Measurements from ENCODE around the gene LIMS3. TPM values are rescaled to one million over a fixed set of nuclear protein-coding genes. Genes with fewer than 3 reads are reported as not detected.
"Not testable (repeated sequence)": the region's sequence is repeated elsewhere in the genome, so short reads cannot be mapped to it uniquely, and the experiment has no call there.

Gene LIMS3
- total RNA-seq, 4 donors from 2014 or later = 1.1 to 11.6 (median 1.9) TPM

DNA sequence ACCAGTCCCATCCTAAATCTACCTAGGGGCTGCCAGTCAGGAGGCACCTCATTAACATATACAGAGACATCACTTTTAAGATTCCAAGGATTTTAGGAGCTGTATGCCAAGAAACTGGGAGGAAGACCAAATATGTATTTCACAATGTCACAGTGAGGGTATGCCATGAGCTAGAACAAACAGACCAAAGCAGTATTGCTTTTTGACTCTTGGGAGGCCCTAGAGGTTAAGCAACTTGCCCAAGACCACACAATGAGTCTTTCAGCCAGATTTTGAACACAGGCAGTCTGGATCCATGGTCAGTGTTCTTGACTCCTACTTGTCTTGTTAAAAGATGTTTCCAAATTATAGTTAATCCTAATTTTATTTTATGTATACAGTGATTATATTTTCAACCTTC is 12.3 kb downstream of the LIMS3 start:
- H3K27ac ChIP-seq, H3K4me1 ChIP-seq, DNase-seq, H3K36me3 ChIP-seq, H3K4me3 ChIP-seq, H3K27me3 ChIP-seq, H3K9me3 ChIP-seq: not testable (repeated sequence)

DNA sequence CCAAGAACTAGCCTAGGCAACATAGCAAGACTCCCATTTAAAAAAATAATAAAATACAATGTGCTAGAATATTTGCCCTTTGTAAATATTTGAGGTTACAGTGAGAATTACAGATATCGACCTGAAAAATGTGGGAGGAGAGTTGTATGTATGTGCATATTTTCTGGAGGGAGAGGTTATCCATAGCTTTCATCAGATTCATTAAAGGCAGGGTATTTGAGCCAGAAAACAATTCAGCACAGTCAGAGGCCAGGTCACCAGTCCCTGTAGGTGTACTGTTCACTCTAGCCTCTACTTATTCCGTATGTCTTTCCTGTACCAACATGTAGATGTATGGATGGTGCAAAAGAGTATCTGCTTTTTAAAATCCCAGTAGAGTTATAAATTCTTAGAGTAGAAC is 15.4 kb downstream of the LIMS3 start:
- not testable (repeated sequence) for H3K4me3 ChIP-seq, H3K27ac ChIP-seq, DNase-seq, H3K4me1 ChIP-seq, H3K27me3 ChIP-seq, H3K36me3 ChIP-seq, H3K9me3 ChIP-seq

DNA sequence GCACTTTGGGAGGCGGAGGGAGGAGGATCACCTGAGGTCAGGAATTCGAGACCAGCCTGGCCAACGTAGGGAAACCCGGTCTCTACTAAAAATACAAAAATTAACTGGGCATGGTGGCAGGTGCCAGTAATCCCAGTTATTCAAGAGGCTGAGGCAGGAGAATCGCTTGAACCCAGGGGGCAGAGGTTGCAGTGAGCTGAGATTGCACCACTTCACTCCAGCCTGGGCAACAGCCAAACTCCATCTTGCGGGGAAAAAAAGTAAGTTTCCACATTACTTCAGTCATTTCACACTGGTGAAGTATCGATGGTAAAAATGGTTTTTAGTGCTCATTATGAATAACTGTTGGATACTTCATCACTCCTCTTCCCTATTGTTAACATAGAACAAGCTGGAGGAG is 16.1 kb downstream of the LIMS3 start:
- DNase-seq = not testable (repeated sequence)

DNA sequence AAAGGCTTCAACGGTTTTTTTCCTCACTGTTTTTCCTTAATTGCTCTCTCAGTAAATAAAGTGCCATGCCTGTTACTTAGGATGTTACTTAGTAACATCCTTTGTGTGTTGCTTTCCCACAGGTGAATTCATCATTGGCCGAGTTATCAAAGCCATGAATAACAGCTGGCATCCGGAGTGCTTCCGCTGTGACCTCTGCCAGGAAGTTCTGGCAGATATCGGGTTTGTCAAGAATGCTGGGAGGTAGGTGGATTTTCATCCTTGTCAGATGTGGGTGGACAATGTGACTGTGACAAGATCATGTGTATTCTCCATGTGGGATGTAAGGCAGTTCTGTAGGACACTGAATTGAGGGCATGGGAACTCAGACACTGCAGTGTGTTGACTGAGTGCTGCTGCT is 17.3 kb downstream of the LIMS3 start:
- DNase-seq, H3K27me3 ChIP-seq, H3K36me3 ChIP-seq, H3K4me3 ChIP-seq, H3K4me1 ChIP-seq, H3K9me3 ChIP-seq, H3K27ac ChIP-seq: not testable (repeated sequence)

More for the DNA sequence above, 16.1 kb downstream of the LIMS3 start:
- H3K9me3 ChIP-seq, H3K4me1 ChIP-seq, H3K4me3 ChIP-seq, H3K36me3 ChIP-seq, H3K27ac ChIP-seq, H3K27me3 ChIP-seq: not testable (repeated sequence)

DNA sequence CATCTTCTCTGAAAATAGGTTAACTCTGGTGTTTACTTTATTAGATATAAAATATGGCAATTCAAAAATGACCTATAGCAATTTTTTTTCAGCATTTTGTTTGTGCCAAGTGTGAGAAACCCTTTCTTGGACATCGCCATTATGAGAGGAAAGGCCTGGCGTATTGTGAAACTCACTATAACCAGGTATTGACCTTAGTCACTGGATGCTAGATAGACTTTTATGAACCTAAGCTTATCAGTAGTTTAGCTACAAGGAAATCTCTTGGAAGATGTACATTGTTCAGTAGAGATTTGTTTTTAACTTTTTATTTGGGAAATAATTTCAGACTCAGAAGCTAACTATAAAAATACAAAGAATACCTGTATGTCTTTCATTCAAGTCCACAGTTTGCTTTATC is 21.7 kb downstream of the LIMS3 start:
- H3K4me1 ChIP-seq, H3K27ac ChIP-seq, H3K9me3 ChIP-seq, DNase-seq, H3K36me3 ChIP-seq, H3K4me3 ChIP-seq, H3K27me3 ChIP-seq: not testable (repeated sequence)

DNA sequence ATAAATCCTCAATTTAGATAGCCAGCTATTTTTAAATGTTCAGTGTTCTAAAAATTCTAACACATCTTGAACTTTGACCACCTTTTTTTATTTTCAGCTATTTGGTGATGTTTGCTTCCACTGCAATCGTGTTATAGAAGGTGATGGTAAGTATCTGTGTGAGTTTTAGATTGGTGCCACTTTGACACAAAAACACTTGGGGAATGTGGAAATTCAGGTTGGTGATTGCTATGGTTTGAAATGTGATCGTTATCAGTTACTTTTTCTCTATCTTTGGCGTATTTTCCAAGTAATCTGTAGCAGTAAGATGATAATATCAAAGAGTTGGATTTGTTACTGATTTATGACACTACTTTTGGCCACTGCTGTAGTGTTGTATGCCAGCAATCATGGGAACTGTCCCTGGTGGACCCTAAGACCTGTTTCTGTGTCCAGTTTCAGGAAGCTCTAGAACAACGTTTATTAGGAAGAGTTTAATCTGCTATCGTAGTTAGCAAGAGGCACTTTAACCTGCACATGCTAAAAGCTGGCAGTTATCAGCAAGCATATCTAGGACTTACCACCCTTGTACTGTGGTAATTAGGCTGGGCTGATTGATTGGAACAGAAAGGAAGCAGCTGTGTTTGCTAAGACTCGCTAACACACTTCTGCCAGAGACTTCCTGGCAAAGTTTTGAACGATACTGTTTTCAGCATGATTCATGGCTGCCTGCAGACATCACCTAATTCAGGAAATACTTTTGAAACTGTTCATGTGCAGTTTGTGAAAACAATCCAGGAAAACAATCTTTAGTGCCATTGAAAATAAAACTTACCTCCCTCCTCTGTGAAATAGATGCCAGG is 23.3 kb downstream of the LIMS3 start:
- not testable (repeated sequence) for H3K36me3 ChIP-seq, H3K4me1 ChIP-seq, H3K27ac ChIP-seq, H3K27me3 ChIP-seq, H3K9me3 ChIP-seq, H3K4me3 ChIP-seq, DNase-seq

DNA sequence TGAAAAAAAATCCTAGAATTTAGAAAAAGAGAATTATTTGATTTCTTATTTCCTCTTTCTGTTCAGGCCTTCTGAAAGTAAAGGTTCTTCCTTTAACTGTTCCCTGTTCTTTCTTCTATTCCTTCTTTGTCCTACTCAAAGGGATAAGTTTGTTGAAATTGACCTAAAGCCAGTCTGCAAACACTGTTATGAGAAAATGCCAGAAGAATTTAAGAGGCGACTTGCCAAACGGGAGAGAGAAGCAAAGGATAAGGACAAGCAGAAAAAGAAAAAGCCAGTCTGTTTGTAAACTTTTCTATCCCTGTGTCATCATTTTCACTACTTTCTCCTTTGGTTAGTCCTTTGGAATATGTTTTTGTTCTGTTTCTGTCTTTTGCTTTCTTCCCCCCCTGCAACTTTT is 26.0 kb downstream of the LIMS3 start:
- H3K27ac ChIP-seq, H3K4me3 ChIP-seq, H3K4me1 ChIP-seq, H3K36me3 ChIP-seq, H3K27me3 ChIP-seq, H3K9me3 ChIP-seq, DNase-seq: not testable (repeated sequence)

DNA sequence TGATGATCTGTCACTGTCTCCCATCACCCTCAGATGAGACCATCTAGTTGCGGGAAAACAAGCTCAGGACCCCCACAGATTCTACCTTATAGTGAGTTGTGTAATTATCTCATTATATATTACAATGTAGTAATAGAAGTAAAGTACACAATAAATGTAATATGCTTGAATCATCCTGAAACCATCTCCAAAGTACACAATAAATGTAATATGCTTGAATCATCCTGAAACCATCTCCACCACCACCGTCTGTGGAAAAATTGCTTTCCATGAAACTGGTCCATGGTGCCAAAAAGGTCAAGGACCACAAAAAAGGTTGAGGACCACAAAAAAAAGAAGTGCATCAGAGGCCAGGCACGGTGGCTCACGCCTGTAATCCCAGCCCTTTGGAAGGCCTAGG is 29.3 kb downstream of the LIMS3 start:
- not testable (repeated sequence) for H3K4me1 ChIP-seq, H3K27ac ChIP-seq, H3K36me3 ChIP-seq, H3K27me3 ChIP-seq, H3K4me3 ChIP-seq, H3K9me3 ChIP-seq, DNase-seq

DNA sequence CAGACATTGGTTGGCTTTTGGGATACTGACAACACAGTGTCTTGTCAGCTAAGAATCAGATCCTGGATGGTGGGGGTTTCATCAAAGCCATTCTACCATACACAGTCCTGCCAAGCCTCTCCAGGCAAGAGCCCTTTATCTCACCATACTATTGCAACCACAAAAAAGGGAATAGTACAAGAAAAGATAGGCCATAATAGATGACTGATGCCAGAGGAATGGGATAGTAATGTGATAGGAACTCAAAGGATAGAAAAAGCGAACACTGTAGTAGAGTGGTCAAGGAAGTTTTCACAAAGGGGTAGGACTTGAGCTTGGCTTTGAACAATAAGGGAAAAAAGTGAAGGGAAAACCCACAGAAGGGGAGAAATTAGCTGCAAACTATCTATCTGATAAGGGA is 30.7 kb downstream of the LIMS3 start:
- not testable (repeated sequence) for H3K4me1 ChIP-seq, H3K4me3 ChIP-seq, H3K27me3 ChIP-seq, H3K9me3 ChIP-seq, H3K27ac ChIP-seq, H3K36me3 ChIP-seq, DNase-seq

DNA sequence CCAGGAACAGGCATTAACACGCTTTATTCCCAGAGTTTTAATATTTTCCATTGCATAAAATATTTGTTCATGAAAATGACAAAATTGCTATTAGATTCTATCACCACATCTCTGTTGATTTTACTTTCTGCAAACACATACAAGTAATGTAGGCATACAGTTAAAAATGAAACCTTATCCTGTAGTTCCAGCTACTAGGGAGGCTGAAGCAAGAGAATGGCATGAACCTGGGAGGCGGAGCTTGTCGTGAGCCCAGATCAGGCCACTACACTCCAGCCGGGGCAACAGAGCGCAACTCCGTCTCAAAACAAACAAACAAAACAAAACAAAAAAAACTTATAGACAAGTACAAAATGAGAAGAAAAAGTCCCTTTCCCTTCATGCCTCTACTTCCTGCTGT is 38.0 kb downstream of the LIMS3 start:
- H3K4me1 ChIP-seq = not testable (repeated sequence)

DNA sequence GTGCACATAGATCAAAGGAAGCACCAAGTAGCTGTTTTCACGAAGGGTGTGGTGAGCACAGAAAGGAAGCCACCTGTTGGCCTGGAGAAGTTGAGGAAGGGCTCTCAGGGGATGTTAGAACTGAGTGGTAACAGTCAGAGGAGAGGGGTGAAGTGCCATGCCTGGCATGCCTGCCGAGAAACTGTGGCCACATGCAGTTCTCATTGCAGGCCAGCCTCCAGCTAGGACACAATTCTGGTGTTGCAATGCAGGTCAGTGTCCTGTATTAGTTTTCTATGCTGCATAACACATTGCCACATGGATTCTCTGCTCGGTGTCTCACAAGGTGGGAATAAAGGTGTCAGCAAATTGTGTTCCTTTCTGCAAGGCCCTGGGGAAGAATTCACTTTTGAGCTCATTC is 46.9 kb downstream of the LIMS3 start:
- DNase-seq, H3K27ac ChIP-seq, H3K36me3 ChIP-seq, H3K4me3 ChIP-seq, H3K4me1 ChIP-seq, H3K9me3 ChIP-seq, H3K27me3 ChIP-seq: not testable (repeated sequence)

More for the DNA sequence above, 38.0 kb downstream of the LIMS3 start:
- DNase-seq, H3K9me3 ChIP-seq, H3K36me3 ChIP-seq, H3K4me3 ChIP-seq, H3K27me3 ChIP-seq, H3K27ac ChIP-seq: not testable (repeated sequence)

DNA sequence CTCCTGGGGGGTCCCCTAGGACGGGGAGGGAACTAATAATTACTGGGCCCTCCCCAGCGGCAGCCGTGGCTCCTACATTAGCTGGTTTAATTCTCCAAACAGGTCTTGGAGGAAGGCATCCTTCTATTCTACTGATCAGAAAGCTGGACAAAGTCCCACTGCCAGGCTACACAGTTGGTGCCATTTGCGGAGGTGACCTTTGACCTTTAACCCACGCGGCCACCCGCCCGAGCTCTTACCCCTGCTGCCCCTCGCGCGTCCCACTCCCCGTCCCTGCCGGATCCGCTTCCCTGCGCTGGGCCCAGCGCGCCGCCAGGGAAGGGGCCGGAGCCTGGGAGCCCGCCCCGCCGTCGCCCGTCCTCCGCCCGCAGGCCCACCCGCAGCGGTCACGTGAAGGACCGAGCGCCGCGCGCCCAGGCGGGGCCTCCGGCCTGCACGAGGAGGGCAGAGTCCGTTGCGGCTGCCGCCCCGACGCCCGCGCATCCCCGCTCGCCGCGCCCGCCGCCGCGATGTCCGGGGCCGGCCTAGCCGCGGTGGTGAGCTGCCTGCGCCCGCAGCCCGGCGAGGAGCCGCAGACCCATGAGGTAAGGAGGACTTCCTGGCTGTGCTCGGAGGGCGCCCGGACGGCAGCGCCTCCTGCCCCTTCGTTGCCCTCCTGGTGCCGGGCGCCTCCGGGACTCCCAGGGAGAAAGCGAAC is 48.9 kb downstream of the LIMS3 start:
- not testable (repeated sequence) for H3K36me3 ChIP-seq, H3K4me1 ChIP-seq, DNase-seq, H3K27ac ChIP-seq, H3K27me3 ChIP-seq, H3K4me3 ChIP-seq, H3K9me3 ChIP-seq

DNA sequence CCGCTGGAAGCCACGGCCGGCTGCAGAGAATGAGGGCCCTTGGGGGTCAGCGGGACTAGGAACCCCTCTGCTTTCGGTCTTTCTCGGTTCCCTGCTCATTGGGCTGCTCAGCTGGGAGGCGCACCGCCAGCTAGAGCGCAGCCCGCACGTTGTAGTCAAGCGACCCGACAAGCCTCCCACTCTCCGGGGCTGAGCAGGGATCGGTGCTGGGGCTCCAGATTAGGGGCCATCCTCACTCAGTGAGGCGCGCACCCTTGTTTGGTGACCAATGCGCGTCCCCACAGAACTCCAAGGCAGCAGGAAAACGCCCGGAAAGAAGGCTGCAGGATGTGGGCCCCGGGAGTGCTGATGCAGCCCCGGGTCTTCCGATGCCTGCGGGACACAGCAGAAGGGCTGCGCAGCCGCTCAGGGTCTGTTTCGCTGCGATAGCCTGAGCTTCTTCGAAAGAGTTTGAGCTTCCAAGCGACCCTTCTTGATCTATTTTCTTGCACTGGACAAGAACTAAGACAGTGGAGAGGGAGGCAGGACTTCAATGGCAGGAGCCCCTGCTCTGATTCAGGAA is 49.6 kb downstream of the LIMS3 start:
- not testable (repeated sequence) for H3K4me3 ChIP-seq, H3K27me3 ChIP-seq, DNase-seq, H3K9me3 ChIP-seq, H3K36me3 ChIP-seq, H3K27ac ChIP-seq, H3K4me1 ChIP-seq

DNA sequence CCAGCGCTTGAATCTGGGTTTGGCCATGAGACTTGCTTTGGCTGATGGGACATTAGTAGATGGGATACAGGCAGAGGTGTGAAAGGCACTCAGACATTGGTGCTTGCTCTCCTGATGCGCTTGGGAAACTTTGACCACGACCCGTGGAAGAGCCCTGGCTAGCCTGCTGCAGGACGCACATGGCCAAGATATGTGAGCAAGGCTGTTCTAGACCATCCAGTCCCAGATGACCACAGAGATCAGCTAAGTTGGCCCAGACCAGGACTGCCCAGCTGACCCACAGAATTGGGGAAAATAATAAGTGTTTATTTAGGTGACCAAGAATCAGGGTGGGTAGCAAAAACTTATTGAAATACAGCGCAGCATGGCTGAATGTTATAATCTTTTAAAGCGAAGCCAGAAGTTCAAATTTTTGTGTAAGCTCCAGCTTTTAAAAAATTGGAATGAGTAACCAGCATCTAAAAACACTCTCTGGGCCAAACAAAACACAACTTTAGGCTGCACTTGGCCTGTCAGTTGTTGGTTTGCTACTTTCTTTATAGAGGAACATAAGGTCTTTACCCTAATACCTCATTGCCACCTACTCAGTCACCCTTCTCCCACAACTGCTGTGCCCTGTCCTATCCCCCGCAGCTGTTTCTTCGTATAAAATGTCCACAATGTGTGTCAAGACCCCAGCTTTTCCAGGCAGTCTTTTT is 51.8 kb downstream of the LIMS3 start:
- not testable (repeated sequence) for H3K9me3 ChIP-seq, H3K4me1 ChIP-seq, DNase-seq, H3K36me3 ChIP-seq, H3K27me3 ChIP-seq, H3K4me3 ChIP-seq, H3K27ac ChIP-seq

DNA sequence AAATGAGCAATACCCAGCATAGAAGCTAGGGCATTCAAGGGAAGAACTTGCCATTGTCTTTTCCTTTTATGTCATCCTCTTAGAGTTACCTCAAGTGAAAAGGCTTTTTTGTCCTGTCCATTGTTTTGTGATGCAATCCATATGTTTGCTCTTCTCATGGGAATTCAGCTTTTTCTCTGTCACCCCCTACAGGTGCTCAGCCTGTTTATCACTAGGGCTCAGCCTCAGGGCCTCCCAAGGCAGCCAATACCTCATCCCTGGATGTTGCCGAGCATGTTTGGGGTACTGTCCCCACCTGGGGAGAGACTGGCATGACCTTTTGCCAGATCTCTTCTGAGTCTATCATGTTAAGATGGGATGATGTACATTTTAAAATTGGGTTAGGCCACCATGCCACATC is 65.5 kb downstream of the LIMS3 start:
- H3K4me1 ChIP-seq, H3K9me3 ChIP-seq: not testable (repeated sequence)

More for the DNA sequence above, 65.5 kb downstream of the LIMS3 start:
- H3K27me3 ChIP-seq, DNase-seq, H3K4me3 ChIP-seq, H3K36me3 ChIP-seq, H3K27ac ChIP-seq: not testable (repeated sequence)

Data from Peyer's patch (tissue), 4 donors.